Sigmoid colon (tissue), 7 donors: ENCODE results near the gene KCNB1. TPM values are rescaled to one million over a fixed set of nuclear protein-coding genes. Genes with fewer than 3 reads are reported as not detected.

Experiments
- DNase-seq: peaks from one replicate; pipeline ENCODE4 v3.0.0-alpha.2; 2019
- H3K27ac ChIP-seq, 4 donors: fragments of 200-600 bp; sonication (generic); one replicate each; pipeline ENCODE4 v1.5.1; 2016 to 2019; ENCODE audit warnings: mild to moderate bottlenecking in 1 of 4
- H3K27me3 ChIP-seq, 3 donors: fragments of 200-600 bp; sonication (generic); one replicate each; pipeline ENCODE4 v1.5.1; 2019; ENCODE audit warnings: mild to moderate bottlenecking in 1 of 3
- H3K36me3 ChIP-seq, 4 donors: fragments of 200-600 bp; sonication (generic); one replicate each; pipeline ENCODE4 v1.5.1; 2016 to 2019
- H3K4me1 ChIP-seq, 4 donors: fragments of 200-600 bp; sonication (generic); one replicate each; pipeline ENCODE4 v1.5.1; 2017 to 2019
- H3K4me3 ChIP-seq, 4 donors: fragments of 200-600 bp; sonication (generic); one replicate each; pipeline ENCODE4 v1.5.1; 2017 to 2019; ENCODE audit warnings: mild to moderate bottlenecking in 2 of 4, moderate library complexity in 1 of 4
- H3K9me3 ChIP-seq, 4 donors: fragments of 200-600 bp in 3 of 4; sonication (generic) in 3 of 4; one replicate each; pipeline versions ENCODE4 v1.5.1 to v1.6.1; 2013 to 2019
- EP300 ChIP-seq, 4 donors: sonication (generic); formaldehyde crosslinking; IDR thresholded peaks; one replicate each; pipeline ENCODE4 v1.6.1; 2017; ENCODE audit warnings: antibody characterized with exemption in 4 of 4
- POLR2A ChIP-seq, 2 donors: fragments of 450-650 bp; IDR thresholded peaks; one replicate each; pipeline ENCODE4 v1.6.1; 2016; ENCODE audit warnings: antibody characterized with exemption in 2 of 2, mild to moderate bottlenecking in 2 of 2, moderate library complexity in 2 of 2
- POLR2AphosphoS5 ChIP-seq, 4 donors: sonication (generic); formaldehyde crosslinking; IDR thresholded peaks; one replicate each; pipeline ENCODE4 v1.6.1; 2017; ENCODE audit warnings: antibody characterized with exemption in 4 of 4
- WGBS, 2 donors: extraction: QIAGEN DNeasy Blood & Tissue Kit; methylation state at CpG; one replicate each; pipeline ENCODE4 v1.1.7; 2013; 5-methylcytosine and 5-hydroxymethylcytosine counted together
- intact Hi-C: fragments of 100-400 bp; cut with DNase I; formaldehyde crosslinking; loops from one replicate; pipeline ENCODE4 v1.15.1; 2023
- polyA plus RNA-seq, 3 donors: library from polyadenylated mRNA; stranded (reverse); fragments of 200-250 nt; gene quantifications; one replicate each; pipeline ENCODE4 v1.2.3, GENCODE V29; 2013
- total RNA-seq, 4 donors: library from RNA; depleted of rRNA; stranded (reverse); fragments of >200 nt; gene quantifications; one replicate each; pipeline ENCODE4 v1.1.0, GENCODE V29; 2016
- TF ChIP-seq, protein P1 (sequence below), 4 experiments: fragments of 450-650 bp in 3 of 4; fragments of 200-600 bp in 1 of 4; IDR thresholded peaks; one replicate each; pipeline ENCODE4 v1.5.1; 2016 to 2019; ENCODE audit warnings: antibody characterized with exemption in 4 of 4, mild to moderate bottlenecking in 3 of 4, moderate library complexity in 2 of 4
- donor health status: healthy with polysubstance abuse.
- donor health status: Bipolar disorder and iron deficiency.
- donor health status: healthy.

Gene KCNB1
- total and polyA plus RNA-seq, 7 donors, result under 0.01 to 20.6 (median 14.6) TPM; not detected in 1

DNA sequence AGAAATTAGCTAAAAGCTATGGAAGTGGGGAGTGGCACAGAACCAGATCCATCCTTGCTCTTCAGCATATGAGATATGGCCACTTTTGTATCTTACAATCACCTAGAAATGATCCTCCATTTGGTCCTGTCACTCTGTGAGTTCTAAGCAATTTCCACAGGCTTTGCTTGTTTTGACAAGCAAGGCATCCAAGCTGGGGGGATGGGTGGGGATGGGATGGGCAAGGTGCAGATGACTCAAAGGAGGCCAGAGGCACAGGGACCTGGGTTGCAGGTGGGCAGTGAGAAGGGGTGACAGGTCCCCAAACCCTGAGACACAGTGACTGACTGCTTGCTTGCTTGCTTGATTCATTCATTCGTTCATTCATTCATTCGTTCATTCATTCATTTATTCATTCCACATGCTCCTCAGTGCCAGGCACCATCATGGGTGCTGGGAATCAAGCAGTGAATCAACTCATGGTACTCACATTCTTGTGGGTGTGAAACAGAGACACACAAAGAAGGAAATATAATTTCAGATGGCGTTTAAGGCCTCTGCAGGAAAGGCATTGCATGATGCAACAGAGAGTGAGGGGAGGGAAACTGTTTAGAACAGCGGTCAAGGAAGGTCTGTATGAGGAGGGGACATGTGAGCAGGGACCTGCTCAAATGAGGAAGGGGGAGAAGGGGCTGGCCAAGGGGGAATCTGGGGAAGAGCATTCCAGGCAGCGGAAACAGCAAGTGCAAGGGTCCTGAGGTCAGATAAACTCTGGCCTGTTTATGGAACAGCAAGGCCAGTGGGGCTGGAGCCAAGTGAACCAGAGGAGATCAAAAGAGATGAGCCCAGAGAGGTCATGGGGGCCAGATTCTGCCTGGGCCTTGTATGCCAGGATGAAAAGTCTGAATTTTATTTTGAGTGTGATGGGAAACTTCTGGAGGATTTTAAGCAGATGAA is 3.4 kb downstream of the KCNB1 start:
- intact Hi-C loops, result no loop called here
- no peaks in the 10 kb centered on the region for H3K9me3 ChIP-seq
- WGBS, 2 donors, result 68 to 78% methylated on average over 5 of the region's 5 CpGs
- H3K27ac ChIP-seq, result peak overlapping the region in 3 of 4 donors; percentile 67 to 87 (median 80)
- H3K4me1 ChIP-seq, result peaks cover 0 to 66% (median 50%) of the 10 kb centered on the region in 4 donors
- H3K4me3 ChIP-seq, result no peak overlapping the region
- TF ChIP-seq EP300 (IDR thresholded peaks at IDR 0.05), result no peak
- TF ChIP-seq, protein P1, sequence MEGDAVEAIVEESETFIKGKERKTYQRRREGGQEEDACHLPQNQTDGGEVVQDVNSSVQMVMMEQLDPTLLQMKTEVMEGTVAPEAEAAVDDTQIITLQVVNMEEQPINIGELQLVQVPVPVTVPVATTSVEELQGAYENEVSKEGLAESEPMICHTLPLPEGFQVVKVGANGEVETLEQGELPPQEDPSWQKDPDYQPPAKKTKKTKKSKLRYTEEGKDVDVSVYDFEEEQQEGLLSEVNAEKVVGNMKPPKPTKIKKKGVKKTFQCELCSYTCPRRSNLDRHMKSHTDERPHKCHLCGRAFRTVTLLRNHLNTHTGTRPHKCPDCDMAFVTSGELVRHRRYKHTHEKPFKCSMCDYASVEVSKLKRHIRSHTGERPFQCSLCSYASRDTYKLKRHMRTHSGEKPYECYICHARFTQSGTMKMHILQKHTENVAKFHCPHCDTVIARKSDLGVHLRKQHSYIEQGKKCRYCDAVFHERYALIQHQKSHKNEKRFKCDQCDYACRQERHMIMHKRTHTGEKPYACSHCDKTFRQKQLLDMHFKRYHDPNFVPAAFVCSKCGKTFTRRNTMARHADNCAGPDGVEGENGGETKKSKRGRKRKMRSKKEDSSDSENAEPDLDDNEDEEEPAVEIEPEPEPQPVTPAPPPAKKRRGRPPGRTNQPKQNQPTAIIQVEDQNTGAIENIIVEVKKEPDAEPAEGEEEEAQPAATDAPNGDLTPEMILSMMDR (IDR thresholded peaks at IDR 0.05), result no peak
- no peak for TF ChIP-seq POLR2A (IDR thresholded peaks at IDR 0.05)
- TF ChIP-seq POLR2AphosphoS5 (IDR thresholded peaks at IDR 0.05), result no peak
- DNase-seq, result no peak
- peaks cover 0 to 7% (median 2%) of the 10 kb centered on the region in 4 donors for H3K36me3 ChIP-seq
- H3K27me3 ChIP-seq, result peaks cover 0 to 3% (median 0%) of the 10 kb centered on the region in 3 donors

DNA sequence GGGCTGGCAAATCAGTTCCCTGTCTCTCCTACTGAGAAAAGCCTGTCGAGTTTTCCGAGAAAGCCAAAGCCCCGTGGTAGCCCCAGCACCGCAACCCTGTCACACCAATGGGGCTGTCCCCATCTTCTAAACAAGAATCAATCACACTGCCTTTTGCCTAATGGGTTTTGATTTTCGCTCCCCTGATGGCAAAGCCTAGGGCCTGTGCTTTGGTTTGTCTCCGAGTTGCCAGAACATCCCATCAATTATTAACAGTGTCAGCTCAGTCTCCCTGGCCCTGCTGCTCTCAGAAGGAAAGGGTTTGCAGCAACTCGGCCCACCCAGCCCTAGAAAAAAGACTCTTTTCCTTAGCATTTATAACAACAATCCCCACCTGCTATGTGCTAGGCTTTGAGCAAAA is 4.2 kb downstream of the KCNB1 start:
- 45 to 62% methylated on average over 7 of the region's 7 CpGs for WGBS, 2 donors
- H3K9me3 ChIP-seq, result no peaks in the 10 kb centered on the region
- intact Hi-C loops, result no loop called here
- peaks cover 0 to 3% (median 0%) of the 10 kb centered on the region in 3 donors for H3K27me3 ChIP-seq
- H3K27ac ChIP-seq, result no peak overlapping the region
- no peak for DNase-seq
- H3K36me3 ChIP-seq, result peaks cover 0 to 7% (median 2%) of the 10 kb centered on the region in 4 donors
- TF ChIP-seq POLR2AphosphoS5 (IDR thresholded peaks at IDR 0.05) (no peak), POLR2A (IDR thresholded peaks at IDR 0.05) (no peak), EP300 (IDR thresholded peaks at IDR 0.05) (no peak)
- TF ChIP-seq, protein P1 (IDR thresholded peaks at IDR 0.05), result no peak
- H3K4me3 ChIP-seq, result no peak overlapping the region
- H3K4me1 ChIP-seq, result peaks cover 0 to 62% (median 48%) of the 10 kb centered on the region in 4 donors

DNA sequence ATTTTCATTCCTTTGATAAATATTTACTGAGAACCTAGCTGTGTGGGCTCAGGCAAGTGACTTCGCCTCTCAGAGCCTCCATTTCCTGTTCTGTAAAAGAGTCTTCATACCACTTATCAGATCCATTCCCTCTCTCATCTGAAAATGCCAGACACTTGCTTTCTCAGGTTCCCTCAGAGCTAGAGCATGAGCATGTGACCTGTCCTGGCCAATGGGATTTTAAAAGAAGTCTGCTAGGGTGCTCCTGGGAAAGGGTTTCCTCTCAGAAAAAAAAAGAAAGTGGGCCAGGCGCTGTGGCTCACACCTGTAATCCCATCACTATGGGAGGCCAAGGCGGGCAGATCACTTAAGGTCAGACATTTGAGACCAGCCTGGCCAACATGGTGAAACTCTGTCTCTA is 5.3 kb downstream of the KCNB1 start:
- no peak overlapping the region for H3K4me3 ChIP-seq
- no peaks in the 10 kb centered on the region for H3K9me3 ChIP-seq
- intact Hi-C loops, result no loop called here
- no peak for DNase-seq
- peaks cover 0 to 56% (median 39%) of the 10 kb centered on the region in 4 donors for H3K4me1 ChIP-seq
- TF ChIP-seq POLR2AphosphoS5 (IDR thresholded peaks at IDR 0.05) (no peak), EP300 (IDR thresholded peaks at IDR 0.05) (no peak), POLR2A (IDR thresholded peaks at IDR 0.05) (no peak)
- TF ChIP-seq, protein P1 (IDR thresholded peaks at IDR 0.05), result no peak
- no peak overlapping the region for H3K27ac ChIP-seq
- no peaks in the 10 kb centered on the region for H3K27me3 ChIP-seq
- H3K36me3 ChIP-seq, result peaks cover 0 to 7% (median 2%) of the 10 kb centered on the region in 4 donors
- WGBS, 2 donors, result 64 to 77% methylated on average over 3 of the region's 3 CpGs

DNA sequence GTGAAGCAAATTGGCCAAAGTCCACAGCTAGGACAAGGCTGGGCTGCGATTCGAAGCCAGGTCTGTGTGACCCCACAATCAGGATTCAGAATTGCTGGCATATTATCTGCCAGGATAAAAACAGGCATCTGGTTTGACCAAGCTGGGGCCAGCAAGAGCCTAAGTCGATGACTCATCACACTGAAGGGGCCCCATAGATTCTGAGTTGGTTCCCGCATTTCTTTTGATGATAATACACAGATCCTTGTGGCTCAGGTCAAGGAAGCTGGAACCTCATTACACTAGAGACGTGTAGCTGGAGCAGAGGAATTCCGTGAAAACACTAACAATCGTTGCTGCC is 6.5 kb downstream of the KCNB1 start:
- 70 to 81% methylated on average over 7 of the region's 7 CpGs for WGBS, 2 donors
- Histone ChIP-seq H3K27me3 (no peaks in the 10 kb centered on the region), H3K4me1 (peaks cover 0 to 44% (median 27%) of the 10 kb centered on the region in 4 donors), H3K9me3 (no peaks in the 10 kb centered on the region), H3K36me3 (peaks cover 0 to 3% (median 0%) of the 10 kb centered on the region in 4 donors), H3K4me3 (no peak overlapping the region), H3K27ac (peak overlapping the region in 2 of 4 donors; percentile 12 to 45)
- intact Hi-C loops, result no loop called here
- no peak for DNase-seq
- TF ChIP-seq EP300 (IDR thresholded peaks at IDR 0.05), result no peak
- TF ChIP-seq, protein P1 (IDR thresholded peaks at IDR 0.05), result no peak
- no peak for TF ChIP-seq POLR2AphosphoS5 (IDR thresholded peaks at IDR 0.05)
- TF ChIP-seq POLR2A (IDR thresholded peaks at IDR 0.05), result no peak
